Measurements from ENCODE around the gene GFOD2. TPM values are rescaled to one million over a fixed set of nuclear protein-coding genes. Genes with fewer than 3 reads are reported as not detected.

The GFOD2 gene
- total RNA-seq, 1 donor from 2014 or later: 32.4 TPM

GRCh38 chr16:67749436-67750078, 30.4 kb upstream of the GFOD2 start:
- H3K79me2 ChIP-seq (ENCODE audit: insufficient read depth, low read length): no peaks in the 10 kb centered on the region

GRCh38 chr16:67748834-67749233, 29.7 kb upstream of the GFOD2 start:
- Histone ChIP-seq H3K79me2 (ENCODE audit: insufficient read depth, low read length) (no peaks in the 10 kb centered on the region), H3K36me3 (ENCODE audit: insufficient read depth, low read length) (no peaks in the 10 kb centered on the region), H3K9me3 (ENCODE audit: insufficient read depth, low read depth, low read length) (no peaks in the 10 kb centered on the region), H3K27ac (ENCODE audit: low read depth, low read length) (no peak overlapping the region), H2AFZ (ENCODE audit: low read depth, low read length) (no peak overlapping the region), H3K27me3 (ENCODE audit: insufficient read depth, low read length) (no peaks in the 10 kb centered on the region), H3K9ac (ENCODE audit: low read length) (no peak overlapping the region), H3K4me2 (ENCODE audit: low read length) (no peak overlapping the region), H3K4me3 (ENCODE audit: insufficient read depth, low read depth, low read length) (no peak overlapping the region), H3K4me1 (ENCODE audit: insufficient read depth, low read length) (no peaks in the 10 kb centered on the region), H4K20me1 (ENCODE audit: insufficient read depth, low read length) (peaks cover 13% of the 10 kb centered on the region)
- Mint-ChIP-seq H3K27ac (ENCODE audit: unreplicated experiment) (no peak overlapping the region), H3K9me3 (ENCODE audit: unreplicated experiment) (no peaks in the 10 kb centered on the region), H3K4me1 (ENCODE audit: low read depth, unreplicated experiment) (no peaks in the 10 kb centered on the region), H3K4me3 (ENCODE audit: unreplicated experiment) (no peak overlapping the region), H3K27me3 (ENCODE audit: low read depth, unreplicated experiment) (no peaks in the 10 kb centered on the region), H3K36me3 (ENCODE audit: low read depth, unreplicated experiment) (peaks cover 6% of the 10 kb centered on the region)
- FAIRE-seq (no peak), DNase-seq (ENCODE audit: low read depth) (no peak)
- no peak for TF ChIP-seq EZH2 (IDR thresholded peaks at IDR 0.05; ENCODE audit: insufficient read depth, low read length)
- TF ChIP-seq CTCF (IDR thresholded peaks at IDR 0.05; ENCODE audit: insufficient read depth, low read depth, low read length): no peak

More at GRCh38 chr16:67749436-67750078, 30.4 kb upstream of the GFOD2 start:
- Histone ChIP-seq H3K4me2 (ENCODE audit: low read length) (no peak overlapping the region), H4K20me1 (ENCODE audit: insufficient read depth, low read length) (peaks cover 19% of the 10 kb centered on the region), H3K27me3 (ENCODE audit: insufficient read depth, low read length) (no peaks in the 10 kb centered on the region), H3K9ac (ENCODE audit: low read length) (no peak overlapping the region), H3K4me1 (ENCODE audit: insufficient read depth, low read length) (no peaks in the 10 kb centered on the region), H3K27ac (ENCODE audit: low read depth, low read length) (no peak overlapping the region), H3K9me3 (ENCODE audit: insufficient read depth, low read depth, low read length) (no peaks in the 10 kb centered on the region), H2AFZ (ENCODE audit: low read depth, low read length) (no peak overlapping the region), H3K36me3 (ENCODE audit: insufficient read depth, low read length) (no peaks in the 10 kb centered on the region), H3K4me3 (ENCODE audit: insufficient read depth, low read depth, low read length) (no peak overlapping the region)
- H3K4me1 Mint-ChIP-seq (ENCODE audit: low read depth, unreplicated experiment): no peaks in the 10 kb centered on the region
- H3K27ac Mint-ChIP-seq (ENCODE audit: unreplicated experiment): no peak overlapping the region
- H3K9me3 Mint-ChIP-seq (ENCODE audit: unreplicated experiment): no peaks in the 10 kb centered on the region
- H3K27me3 Mint-ChIP-seq (ENCODE audit: low read depth, unreplicated experiment): no peaks in the 10 kb centered on the region
- no peak for TF ChIP-seq CTCF (IDR thresholded peaks at IDR 0.05; ENCODE audit: insufficient read depth, low read depth, low read length)
- TF ChIP-seq EZH2 (IDR thresholded peaks at IDR 0.05; ENCODE audit: insufficient read depth, low read length): no peak
- H3K4me3 Mint-ChIP-seq (ENCODE audit: unreplicated experiment): no peak overlapping the region
- DNase-seq (ENCODE audit: low read depth): no peak
- H3K36me3 Mint-ChIP-seq (ENCODE audit: low read depth, unreplicated experiment): peaks cover 6% of the 10 kb centered on the region
- FAIRE-seq: no peak

- DNase-seq (ENCODE audit: low read depth): no peak
- H3K27me3 Mint-ChIP-seq (ENCODE audit: low read depth, unreplicated experiment): no peaks in the 10 kb centered on the region
- no peaks in the 10 kb centered on the region for H3K4me1 Mint-ChIP-seq (ENCODE audit: low read depth, unreplicated experiment)
- Histone ChIP-seq H3K9me3 (ENCODE audit: insufficient read depth, low read depth, low read length) (no peaks in the 10 kb centered on the region), H3K4me3 (ENCODE audit: insufficient read depth, low read depth, low read length) (no peak overlapping the region), H3K36me3 (ENCODE audit: insufficient read depth, low read length) (no peaks in the 10 kb centered on the region), H3K4me1 (ENCODE audit: insufficient read depth, low read length) (no peaks in the 10 kb centered on the region), H3K4me2 (ENCODE audit: low read length) (no peak overlapping the region), H3K27me3 (ENCODE audit: insufficient read depth, low read length) (no peaks in the 10 kb centered on the region), H2AFZ (ENCODE audit: low read depth, low read length) (no peak overlapping the region), H3K9ac (ENCODE audit: low read length) (no peak overlapping the region), H3K79me2 (ENCODE audit: insufficient read depth, low read length) (no peaks in the 10 kb centered on the region), H3K27ac (ENCODE audit: low read depth, low read length) (no peak overlapping the region), H4K20me1 (ENCODE audit: insufficient read depth, low read length) (peaks cover 20% of the 10 kb centered on the region)
- no peak overlapping the region for H3K4me3 Mint-ChIP-seq (ENCODE audit: unreplicated experiment)
- peaks cover 12% of the 10 kb centered on the region for H3K36me3 Mint-ChIP-seq (ENCODE audit: low read depth, unreplicated experiment)
- H3K9me3 Mint-ChIP-seq (ENCODE audit: unreplicated experiment): no peaks in the 10 kb centered on the region
- no peak overlapping the region for H3K27ac Mint-ChIP-seq (ENCODE audit: unreplicated experiment)
- TF ChIP-seq EZH2 (IDR thresholded peaks at IDR 0.05; ENCODE audit: insufficient read depth, low read length) (no peak), CTCF (IDR thresholded peaks at IDR 0.05; ENCODE audit: insufficient read depth, low read depth, low read length) (no peak)
- FAIRE-seq: no peak
Measured at GRCh38 chr16:67746846-67747245, 27.7 kb upstream of the GFOD2 start.

Data from astrocyte (in vitro differentiated cells and primary cell).